IPS-15b (cell line): ENCODE measurements around the gene INTS6L.

Experiments
- H3K27me3 ChIP-seq: one replicate; pipeline ENCODE4 v1.6.1; 2013; ENCODE audit warnings: low read length; ENCODE audit not compliant: control insufficient read depth, insufficient read depth
- H3K36me3 ChIP-seq: one replicate; pipeline ENCODE4 v1.6.1; 2013; ENCODE audit warnings: low read length; ENCODE audit not compliant: control insufficient read depth, insufficient read depth
- H3K4me1 ChIP-seq: one replicate; pipeline ENCODE4 v1.6.1; 2013; ENCODE audit warnings: mild to moderate bottlenecking, low read length; ENCODE audit not compliant: control insufficient read depth, insufficient read depth
- H3K4me3 ChIP-seq: one replicate; pipeline ENCODE4 v1.5.1; 2013; ENCODE audit warnings: low read depth, low read length
- H3K9ac ChIP-seq: one replicate; pipeline ENCODE4 v1.6.1; 2013; ENCODE audit warnings: low read depth, mild to moderate bottlenecking, low read length
- H3K9me3 ChIP-seq: one replicate; pipeline ENCODE4 v1.6.1; 2013; ENCODE audit warnings: mild to moderate bottlenecking, low read length; ENCODE audit not compliant: control insufficient read depth, insufficient read depth

The INTS6L gene

GRCh38 chrX:135505351-135505750 lies 15.1 kb upstream of the INTS6L start:
- H3K4me1 ChIP-seq = no peaks in the 10 kb centered on the region
- no peaks in the 10 kb centered on the region for H3K36me3 ChIP-seq
- no peaks in the 10 kb centered on the region for H3K27me3 ChIP-seq
- no peaks in the 10 kb centered on the region for H3K9me3 ChIP-seq
- H3K9ac ChIP-seq = no peak overlapping the region
- no peak overlapping the region for H3K4me3 ChIP-seq

- no peak overlapping the region for H3K4me3 ChIP-seq
- H3K27me3 ChIP-seq = no peaks in the 10 kb centered on the region
- H3K9me3 ChIP-seq = no peaks in the 10 kb centered on the region
- H3K9ac ChIP-seq = no peak overlapping the region
- no peaks in the 10 kb centered on the region for H3K36me3 ChIP-seq
- no peaks in the 10 kb centered on the region for H3K4me1 ChIP-seq
Observed at GRCh38 chrX:135509885-135510284, 10.6 kb upstream of the INTS6L start.

DNA sequence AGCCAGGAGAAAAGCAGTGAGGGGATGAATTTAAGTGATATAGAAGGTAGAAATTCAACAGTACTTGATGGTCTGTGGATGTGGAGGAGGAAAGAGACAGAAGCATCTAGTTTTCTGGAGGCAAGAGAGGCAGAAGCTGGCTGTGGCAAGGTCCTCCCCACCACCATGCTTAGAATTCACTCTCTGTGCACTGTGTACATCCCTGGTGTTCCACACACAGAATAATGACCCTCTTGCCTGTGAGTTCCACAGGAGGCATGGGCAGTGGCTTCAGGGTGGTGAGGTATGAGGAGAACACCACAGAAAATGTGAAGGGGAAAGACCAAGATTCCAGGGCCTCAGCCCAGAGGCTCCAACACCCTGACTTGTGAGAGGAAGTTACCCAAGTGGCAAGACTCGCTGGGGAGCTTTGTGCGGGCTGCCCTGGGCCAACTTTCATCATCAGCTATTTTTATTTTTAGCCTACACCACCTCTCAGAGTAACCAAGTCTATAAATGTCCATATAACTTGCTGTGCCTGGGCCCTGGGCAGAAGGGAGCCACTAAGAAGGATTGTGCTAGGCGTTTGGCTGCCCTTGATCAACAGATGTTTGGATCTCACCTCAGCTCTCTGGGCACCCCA lies 7.8 kb upstream of the INTS6L start:
- no peaks in the 10 kb centered on the region for H3K9me3 ChIP-seq

GRCh38 chrX:135513130-135513515 lies 7.3 kb upstream of the INTS6L start:
- H3K4me1 ChIP-seq = no peaks in the 10 kb centered on the region
- H3K36me3 ChIP-seq = no peaks in the 10 kb centered on the region
- no peak overlapping the region for H3K9ac ChIP-seq
- H3K27me3 ChIP-seq = no peaks in the 10 kb centered on the region
- H3K4me3 ChIP-seq = no peak overlapping the region
- H3K9me3 ChIP-seq = no peaks in the 10 kb centered on the region

More for the DNA sequence above, 7.8 kb upstream of the INTS6L start:
- H3K27me3 ChIP-seq = no peaks in the 10 kb centered on the region
- H3K36me3 ChIP-seq = no peaks in the 10 kb centered on the region
- H3K4me3 ChIP-seq = no peak overlapping the region
- no peak overlapping the region for H3K9ac ChIP-seq
- H3K4me1 ChIP-seq = no peaks in the 10 kb centered on the region

- Histone ChIP-seq H3K4me3 (no peak overlapping the region), H3K4me1 (no peaks in the 10 kb centered on the region), H3K9ac (no peak overlapping the region), H3K27me3 (no peaks in the 10 kb centered on the region), H3K36me3 (no peaks in the 10 kb centered on the region), H3K9me3 (no peaks in the 10 kb centered on the region)
Observed at GRCh38 chrX:135516376-135516775, 4.1 kb upstream of the INTS6L start.

- Histone ChIP-seq H3K9me3 (no peaks in the 10 kb centered on the region), H3K4me1 (no peaks in the 10 kb centered on the region), H3K9ac (no peak overlapping the region), H3K36me3 (no peaks in the 10 kb centered on the region), H3K4me3 (no peak overlapping the region), H3K27me3 (no peaks in the 10 kb centered on the region)
Observed at GRCh38 chrX:135518161-135518560, 2.3 kb upstream of the INTS6L start.

DNA sequence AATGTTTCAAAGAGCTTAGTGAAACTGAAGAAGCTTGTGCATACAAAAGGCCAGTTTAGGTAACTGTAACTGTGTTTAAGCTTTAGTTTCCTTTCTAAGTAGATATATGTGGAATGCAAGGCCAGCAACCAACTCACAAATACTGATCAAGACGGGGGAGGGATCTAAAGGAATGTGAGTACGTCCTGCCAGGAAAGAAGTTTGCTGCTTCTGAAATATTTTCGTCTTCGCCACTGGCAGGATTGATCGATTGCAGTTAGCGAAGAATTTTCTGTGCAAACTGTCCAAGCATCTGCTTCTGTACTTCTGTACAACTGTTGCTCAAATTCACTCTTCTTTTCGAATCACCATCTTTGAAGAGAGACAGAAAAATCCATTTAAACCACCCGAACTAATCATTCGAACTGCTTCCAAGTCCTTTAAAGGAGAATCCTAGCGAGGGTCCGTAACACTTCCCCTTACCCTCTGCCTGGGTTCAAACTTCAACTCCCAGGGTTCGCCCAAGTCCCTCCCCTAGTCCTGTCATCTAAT lies 373 bp upstream of the INTS6L start:
- Histone ChIP-seq H3K9me3 (no peaks in the 10 kb centered on the region), H3K4me1 (no peaks in the 10 kb centered on the region), H3K36me3 (no peaks in the 10 kb centered on the region), H3K9ac (no peak overlapping the region), H3K4me3 (peak overlapping the region; percentile 70), H3K27me3 (no peaks in the 10 kb centered on the region)

- Histone ChIP-seq H3K4me3 (peak overlapping the region; percentile 70), H3K27me3 (no peaks in the 10 kb centered on the region), H3K36me3 (no peaks in the 10 kb centered on the region), H3K9ac (peak overlapping the region; percentile 26), H3K4me1 (no peaks in the 10 kb centered on the region), H3K9me3 (no peaks in the 10 kb centered on the region)
Observed at GRCh38 chrX:135521405-135522131, 1.1 kb downstream of the INTS6L start.

- H3K4me3 ChIP-seq = peak overlapping the region; percentile 68
- H3K4me1 ChIP-seq = no peaks in the 10 kb centered on the region
- H3K9ac ChIP-seq = peak overlapping the region; percentile 26
- no peaks in the 10 kb centered on the region for H3K9me3 ChIP-seq
- no peaks in the 10 kb centered on the region for H3K36me3 ChIP-seq
- H3K27me3 ChIP-seq = no peaks in the 10 kb centered on the region
Observed at GRCh38 chrX:135522132-135522530, 1.7 kb downstream of the INTS6L start.

GRCh38 chrX:135522878-135523693 lies 2.6 kb downstream of the INTS6L start:
- no peak overlapping the region for H3K4me3 ChIP-seq
- H3K9ac ChIP-seq = no peak overlapping the region
- peaks cover 4% of the 10 kb centered on the region for H3K4me1 ChIP-seq
- H3K27me3 ChIP-seq = no peaks in the 10 kb centered on the region
- no peaks in the 10 kb centered on the region for H3K36me3 ChIP-seq
- H3K9me3 ChIP-seq = no peaks in the 10 kb centered on the region

DNA sequence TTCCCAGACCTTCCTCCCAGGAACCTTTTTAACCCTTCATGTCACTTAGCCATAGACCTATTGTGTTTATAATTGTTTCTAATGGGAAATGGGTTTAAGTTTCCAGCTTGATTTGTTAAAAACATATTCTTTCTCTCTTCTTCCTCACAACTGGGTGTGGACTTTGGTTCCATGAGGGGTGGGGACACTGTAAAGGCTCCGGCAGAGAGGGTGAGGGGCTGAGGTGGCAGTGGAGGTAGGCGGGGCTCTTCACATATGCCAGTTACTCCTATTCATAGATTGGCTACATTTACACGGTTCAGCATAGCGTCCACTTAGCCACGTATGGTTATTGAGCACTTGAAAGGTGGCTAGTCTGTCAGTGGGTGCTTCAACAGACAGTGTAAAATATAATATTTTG lies 7.8 kb downstream of the INTS6L start:
- Histone ChIP-seq H3K4me1 (peaks cover 6% of the 10 kb centered on the region), H3K9me3 (no peaks in the 10 kb centered on the region), H3K9ac (no peak overlapping the region), H3K27me3 (no peaks in the 10 kb centered on the region), H3K4me3 (no peak overlapping the region), H3K36me3 (no peaks in the 10 kb centered on the region)
